Skeletal muscle cell (primary cell): ENCODE data around the gene ARHGAP15.

Source experiments
- DNase-seq: peaks from one replicate; pipeline ENCODE4 v3.0.0-alpha.2; 2010; ENCODE audit warnings: low read depth
- H3K4me3 ChIP-seq: 2 replicates; pipeline ENCODE4 v1.5.1; 2011; ENCODE audit warnings: low read depth, mild to moderate bottlenecking, control low read depth, low read length, moderate library complexity

ARHGAP15 gene

DNA sequence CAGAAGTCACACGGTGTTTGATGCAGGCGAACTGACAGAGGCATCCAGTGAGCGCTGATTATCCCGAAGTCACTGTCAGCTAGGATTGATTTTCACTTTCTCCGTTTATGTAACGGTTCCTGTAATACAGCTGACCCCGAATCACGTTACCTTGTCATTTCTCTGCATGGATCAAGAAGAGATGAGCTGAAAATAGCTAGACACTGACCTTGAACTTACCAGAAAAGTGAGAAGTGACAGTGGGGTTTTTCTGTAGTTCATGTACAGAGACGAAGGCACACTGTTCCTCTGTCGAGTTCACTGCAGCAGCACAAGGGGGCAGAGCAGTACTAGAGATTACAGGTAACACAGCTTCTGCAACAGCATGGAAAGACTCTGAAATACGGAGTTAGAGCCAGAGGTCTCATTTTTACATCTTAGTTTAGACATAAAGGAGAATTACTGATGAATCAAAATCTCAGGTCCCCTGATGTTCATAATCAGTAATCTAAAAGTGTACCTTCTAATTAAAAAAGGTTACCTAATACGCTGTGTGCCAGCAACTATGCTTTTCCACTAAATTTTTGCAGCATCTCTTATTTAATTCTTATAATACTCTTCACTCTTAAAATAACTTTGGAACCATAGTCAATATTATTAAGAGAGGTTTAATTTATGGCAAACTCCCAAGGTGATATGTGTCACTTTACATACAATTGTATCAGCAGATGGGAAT lies 33.1 kb downstream of the ARHGAP15 start:
- no peak overlapping the region for H3K4me3 ChIP-seq
- peak; percentile 33 for DNase-seq

DNA sequence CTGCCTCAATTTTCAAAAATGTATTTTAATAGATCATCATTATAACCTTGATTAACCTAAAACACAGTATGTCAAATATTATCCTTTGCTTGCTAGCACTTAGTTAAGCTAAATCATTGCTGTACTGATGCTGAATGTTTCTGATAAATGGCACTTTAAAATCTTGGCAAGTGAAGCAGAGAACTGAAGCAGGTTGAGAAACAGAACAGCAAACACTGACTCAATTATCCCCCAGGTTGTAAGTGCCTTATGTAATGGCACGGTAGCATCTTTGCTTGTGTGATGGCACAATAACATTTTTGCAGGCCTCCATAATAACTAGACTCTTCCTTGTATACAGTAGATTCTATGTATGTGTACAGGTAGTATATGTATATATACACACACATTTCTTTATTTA lies 33.8 kb downstream of the ARHGAP15 start:
- no peak overlapping the region for H3K4me3 ChIP-seq
- no peak for DNase-seq

DNA sequence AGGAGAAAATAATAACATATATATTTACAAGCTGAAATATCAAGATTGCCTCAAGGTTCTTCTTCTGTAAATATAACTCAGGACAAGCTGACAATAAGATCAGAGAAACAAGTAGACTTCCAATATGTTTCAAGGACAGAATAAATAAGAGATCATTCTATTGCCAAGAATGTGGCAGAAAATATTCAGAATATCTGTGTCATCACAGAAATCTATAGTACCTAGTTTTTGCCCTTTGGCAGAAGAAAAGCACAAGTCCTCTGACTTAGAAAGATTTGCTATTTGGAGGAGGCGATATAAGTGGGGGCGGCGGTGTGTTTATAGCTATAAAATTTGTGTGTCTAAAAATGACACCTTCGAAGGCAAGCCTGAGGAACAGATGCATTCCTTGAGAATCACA lies 34.3 kb downstream of the ARHGAP15 start:
- no peak overlapping the region for H3K4me3 ChIP-seq

DNA sequence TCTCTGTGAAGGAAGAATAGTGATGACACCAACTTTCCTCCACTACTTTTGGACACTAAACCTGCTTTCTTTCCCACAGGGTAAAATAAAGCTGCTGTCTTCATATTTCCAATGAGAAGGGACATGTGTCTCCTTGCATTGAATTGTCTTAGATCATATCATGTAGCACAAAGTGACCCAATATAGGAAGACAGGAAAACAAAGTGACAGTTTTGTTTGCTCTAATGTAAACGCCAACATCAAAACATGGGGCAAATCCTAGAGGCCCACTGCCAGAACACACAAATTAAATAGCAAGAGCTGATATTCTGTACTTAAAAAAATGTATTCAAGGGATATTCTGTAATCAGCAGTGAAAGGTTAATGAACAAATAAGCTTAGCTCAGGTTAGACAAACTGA lies 36.1 kb downstream of the ARHGAP15 start:
- H3K4me3 ChIP-seq: no peak overlapping the region
- no peak for DNase-seq

More for the DNA sequence above, 34.3 kb downstream of the ARHGAP15 start:
- DNase-seq: no peak

DNA sequence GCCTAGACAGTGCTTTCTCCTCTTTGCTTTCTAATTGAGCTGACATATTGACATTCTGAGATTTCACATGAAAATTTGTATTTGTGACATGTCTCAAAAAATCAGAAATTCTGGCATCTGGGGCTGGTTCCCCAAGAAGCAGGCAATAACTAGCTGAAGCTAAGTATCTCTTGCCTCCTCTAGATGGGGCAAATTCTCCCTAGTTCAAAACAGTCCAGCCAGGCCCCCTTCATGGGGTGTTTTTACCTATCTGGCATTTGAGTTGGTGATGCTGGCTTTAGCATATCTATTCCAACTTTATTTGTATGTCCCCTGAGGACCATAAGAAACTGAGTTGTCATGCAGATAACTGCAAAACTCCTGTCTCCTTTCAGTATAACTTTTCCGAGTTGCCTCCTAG lies 39.9 kb downstream of the ARHGAP15 start:
- no peak for DNase-seq
- no peak overlapping the region for H3K4me3 ChIP-seq

DNA sequence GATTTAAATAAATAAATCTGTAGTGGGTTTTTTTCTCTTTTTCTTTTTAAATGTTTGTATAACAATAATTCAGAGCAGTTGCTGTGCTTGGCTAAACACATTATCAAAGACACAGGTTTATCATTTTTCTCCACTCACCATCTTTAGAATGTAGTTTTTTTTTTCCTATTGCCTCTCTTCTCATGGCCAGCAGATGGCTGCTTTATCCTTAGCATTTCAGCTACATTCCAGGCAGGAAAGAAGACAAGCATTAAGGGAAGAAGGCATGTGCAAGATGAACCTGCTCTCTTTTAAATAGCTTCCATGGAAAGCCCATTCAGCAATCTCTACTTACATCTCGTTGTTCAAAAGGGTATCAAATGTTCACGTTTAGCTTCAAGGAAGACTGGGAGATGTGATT lies 42.6 kb downstream of the ARHGAP15 start:
- H3K4me3 ChIP-seq: no peak overlapping the region
- DNase-seq: no peak

DNA sequence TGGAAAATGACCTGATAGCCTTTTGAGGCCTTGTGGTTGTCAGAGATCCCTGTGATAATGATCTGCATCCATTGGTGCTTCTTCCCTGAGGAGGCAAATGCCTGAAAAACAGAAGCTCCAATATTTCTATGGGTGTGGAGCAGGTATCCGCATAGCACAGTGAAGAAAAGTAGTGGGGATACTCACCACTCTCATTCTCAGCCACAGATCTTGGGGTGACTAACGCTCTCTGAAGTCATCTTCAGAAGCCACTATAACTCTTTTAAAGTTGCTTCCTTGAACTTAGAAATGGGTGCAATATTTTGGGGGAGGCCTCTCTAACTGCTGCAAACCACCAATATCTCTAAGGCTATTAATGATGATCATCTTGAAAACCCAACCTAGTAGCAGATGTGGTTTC lies 46.2 kb downstream of the ARHGAP15 start:
- no peak for DNase-seq
- no peak overlapping the region for H3K4me3 ChIP-seq

DNA sequence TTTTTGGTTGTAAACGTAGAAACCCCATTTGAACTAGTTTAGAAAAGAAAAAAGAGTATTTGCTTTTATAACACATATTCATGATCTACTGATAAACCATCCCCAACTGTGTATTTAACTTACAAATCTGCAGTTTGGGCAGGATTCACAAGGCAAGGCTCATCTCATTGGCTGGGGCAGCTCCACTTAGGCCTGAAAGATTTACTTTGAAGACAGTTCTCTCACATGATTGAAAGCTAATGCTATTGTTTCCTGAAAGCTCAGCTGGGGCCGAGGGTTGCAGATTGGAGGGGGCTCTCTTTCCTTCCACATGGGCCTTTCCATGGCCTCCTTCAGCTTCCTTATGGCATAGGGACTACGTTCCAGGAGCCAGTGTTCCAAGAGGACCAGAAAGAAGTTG lies 47.4 kb downstream of the ARHGAP15 start:
- DNase-seq: no peak
- no peak overlapping the region for H3K4me3 ChIP-seq

DNA sequence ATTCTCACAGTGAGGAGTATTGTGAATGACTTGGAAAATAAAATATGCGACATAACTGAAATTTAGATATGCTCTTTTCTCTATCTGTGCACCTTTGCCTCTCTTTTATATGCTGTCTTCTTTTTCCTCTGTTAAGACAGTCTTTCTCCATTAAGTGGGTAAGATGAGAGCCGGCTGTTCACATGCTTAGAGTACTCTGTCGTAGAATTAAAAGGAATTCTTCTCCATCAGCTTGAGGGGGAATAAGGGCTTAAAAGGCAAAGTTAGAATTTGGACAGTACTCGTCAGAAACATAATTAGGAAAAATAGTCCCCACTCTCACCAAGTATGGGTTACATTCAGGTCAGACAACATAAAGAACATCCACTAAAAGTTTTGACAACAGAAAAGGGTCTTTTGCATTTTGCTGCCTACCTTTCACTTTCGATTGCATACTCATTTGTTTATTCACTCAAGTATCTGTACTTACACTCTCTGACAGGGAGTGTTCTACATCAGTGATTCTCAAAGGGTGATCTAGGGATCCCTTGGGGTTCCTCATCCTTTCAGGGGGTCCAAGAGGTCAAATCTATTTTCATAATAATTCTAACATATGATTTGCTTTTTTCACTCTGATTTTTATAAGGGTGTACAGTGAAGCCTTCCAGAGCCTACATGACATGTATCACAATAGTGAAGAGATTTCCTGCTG lies 48.0 kb downstream of the ARHGAP15 start:
- no peak overlapping the region for H3K4me3 ChIP-seq
- DNase-seq: no peak

DNA sequence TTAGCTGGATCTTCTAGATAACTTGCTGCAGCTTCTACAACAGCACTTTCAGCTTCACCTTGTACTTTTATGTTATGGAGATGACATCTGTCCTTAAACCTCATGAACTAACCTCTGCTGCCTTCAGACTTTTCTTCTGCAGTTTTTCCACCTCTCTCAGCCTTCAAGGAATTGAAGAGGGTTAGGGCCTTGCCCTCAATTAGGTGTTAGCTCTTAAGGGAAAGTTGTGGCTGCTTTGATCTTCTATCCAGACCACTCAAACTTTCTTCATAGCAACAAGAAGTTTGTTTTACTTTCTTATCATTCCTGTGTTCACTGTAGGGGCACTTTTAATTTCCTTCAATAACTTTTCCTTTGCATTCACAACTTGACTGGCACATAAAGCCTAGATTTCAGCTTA lies 52.3 kb downstream of the ARHGAP15 start:
- H3K4me3 ChIP-seq: no peak overlapping the region
- no peak for DNase-seq

DNA sequence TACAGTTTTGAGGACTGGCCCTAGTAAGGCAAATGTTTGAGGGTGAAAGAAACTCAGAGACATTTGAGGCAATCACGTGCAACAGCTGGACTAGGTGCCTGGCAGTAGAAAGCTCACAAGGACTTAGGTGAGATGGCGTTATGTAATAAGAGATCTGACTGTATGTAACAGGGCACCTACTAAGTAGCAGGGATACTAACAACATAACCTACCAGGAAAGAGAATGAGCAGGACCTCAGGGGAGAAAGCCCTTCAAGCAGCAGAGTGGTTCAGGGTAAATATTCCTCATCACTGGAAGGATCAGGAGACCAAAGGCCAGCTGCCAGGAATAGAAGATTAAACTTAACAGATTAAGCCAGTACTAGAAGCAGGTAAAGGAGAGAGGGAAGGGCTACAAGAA lies 53.4 kb downstream of the ARHGAP15 start:
- no peak for DNase-seq
- no peak overlapping the region for H3K4me3 ChIP-seq

DNA sequence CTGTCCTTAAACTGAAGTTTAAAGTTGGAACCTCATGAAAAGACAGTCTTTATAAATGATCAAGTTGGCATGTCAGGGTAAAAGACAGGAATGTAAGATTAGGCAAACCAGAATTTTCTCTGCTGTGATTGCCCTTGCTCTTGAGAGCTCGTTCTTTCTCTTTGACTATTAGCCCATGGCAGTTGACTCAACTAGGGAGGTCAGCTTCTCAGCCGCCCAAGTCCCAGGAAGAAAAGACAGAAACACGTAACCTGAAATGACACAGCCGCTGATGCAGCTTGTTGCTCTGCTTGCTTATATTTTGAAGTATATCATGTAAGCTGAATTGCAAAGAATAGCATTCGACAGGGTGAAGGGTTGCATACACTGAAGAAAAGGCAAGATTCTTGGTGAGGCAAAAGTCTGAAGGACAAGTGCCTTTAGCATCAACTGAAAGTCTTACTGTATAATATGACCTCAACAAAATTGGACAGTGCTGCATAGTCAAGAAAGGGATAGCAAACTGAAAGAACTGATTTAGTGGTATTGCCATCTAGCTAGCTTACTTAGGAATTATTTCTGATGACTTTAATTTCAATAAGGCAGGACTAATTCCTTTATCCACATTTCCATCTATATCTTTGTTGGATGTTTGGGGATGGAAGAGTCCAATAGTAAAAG lies 54.7 kb downstream of the ARHGAP15 start:
- H3K4me3 ChIP-seq: no peak overlapping the region
- DNase-seq: no peak

DNA sequence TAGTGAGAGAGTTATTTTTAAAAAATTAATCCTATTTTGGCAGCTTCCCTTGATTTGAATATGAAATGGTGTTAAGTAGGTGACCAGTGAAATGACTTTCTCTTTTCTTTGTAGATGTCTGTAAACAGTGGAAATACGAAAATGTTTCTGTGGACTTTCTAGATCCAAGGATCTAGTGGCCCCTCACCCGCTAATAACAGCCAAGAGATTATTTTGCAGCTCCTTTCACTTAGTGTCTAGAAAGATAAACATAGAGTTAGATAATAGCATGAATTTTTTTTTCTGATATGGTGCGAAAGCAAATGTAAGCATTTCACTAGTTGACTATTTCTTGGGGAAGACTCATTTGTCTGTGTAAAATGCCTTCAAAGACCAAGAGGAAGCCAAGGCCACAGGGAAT lies 57.7 kb downstream of the ARHGAP15 start:
- DNase-seq: no peak
- no peak overlapping the region for H3K4me3 ChIP-seq

DNA sequence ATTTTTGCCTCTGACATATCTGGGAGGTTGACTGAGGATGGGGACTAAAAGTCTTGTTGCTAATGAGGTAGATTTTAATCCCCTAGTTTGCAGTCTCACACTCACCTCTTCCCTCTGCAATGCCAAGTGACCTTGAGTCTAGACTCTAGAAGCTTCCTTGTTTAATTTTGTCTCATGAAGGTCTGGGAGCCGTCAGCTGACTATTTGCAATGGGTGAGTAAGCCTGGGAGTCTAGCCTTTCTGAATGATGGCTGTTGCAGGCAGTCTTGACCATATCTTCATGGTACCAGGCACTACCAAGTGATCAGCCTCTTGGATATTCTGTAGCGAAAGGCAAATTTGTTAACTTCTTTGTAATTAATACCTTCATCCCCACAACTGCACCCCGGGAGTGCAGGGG lies 61.2 kb downstream of the ARHGAP15 start:
- no peak overlapping the region for H3K4me3 ChIP-seq
- DNase-seq: no peak

DNA sequence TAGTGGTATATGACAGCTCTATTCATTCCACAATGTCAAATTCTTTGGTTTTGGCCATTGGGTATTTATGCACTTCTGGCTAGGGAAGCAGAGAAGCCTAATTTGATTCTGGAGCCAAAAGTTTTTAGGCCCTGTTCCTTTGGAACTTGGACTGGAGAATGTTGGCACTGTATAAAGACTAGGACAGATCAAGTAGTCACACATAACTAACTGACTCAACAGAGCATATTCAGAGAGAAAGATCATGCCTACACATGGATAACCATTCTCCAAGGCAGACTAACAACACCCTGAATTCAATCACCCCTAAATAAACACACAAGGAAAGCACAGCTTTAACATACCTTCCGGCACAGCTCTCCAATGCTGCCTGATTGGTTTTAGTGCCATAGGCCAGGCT lies 62.9 kb downstream of the ARHGAP15 start:
- no peak overlapping the region for H3K4me3 ChIP-seq
- DNase-seq: no peak

DNA sequence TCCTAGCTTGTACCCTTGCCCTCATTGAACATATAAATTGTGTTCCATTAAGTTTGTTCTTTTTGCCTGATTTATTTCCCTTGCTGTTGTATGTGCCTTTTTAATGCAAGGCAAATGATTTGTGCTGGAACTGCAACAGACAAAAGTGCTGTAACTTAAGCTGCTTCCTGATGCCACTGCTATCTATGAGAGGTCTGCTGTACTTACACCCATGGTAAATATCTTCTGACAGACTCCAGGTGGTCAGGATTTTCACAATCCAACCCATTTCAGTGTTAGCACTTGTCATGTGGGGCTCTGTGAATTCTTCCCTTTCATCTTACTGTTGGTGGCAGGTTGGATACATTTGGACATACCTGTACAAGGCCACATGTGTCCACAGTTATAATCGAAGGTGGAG lies 63.5 kb downstream of the ARHGAP15 start:
- no peak overlapping the region for H3K4me3 ChIP-seq
- no peak for DNase-seq

DNA sequence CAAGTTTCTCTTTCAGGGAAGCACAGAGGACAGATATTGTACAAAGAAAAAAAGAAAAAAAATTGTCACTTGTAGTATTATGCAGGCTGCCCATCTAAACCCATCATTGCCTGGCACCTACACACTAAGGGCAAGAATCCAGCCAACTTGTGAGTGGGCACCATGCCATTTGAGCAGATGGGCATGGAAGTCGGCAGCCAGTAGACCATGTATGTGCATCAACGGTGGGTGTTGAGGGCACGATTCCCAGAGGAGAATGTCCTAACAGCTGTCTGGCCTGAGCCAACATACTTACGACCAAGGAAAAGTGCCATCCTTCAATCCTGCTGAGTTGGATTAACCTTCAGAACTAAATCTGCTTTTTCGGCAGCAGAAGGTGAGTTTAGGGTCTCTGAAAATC lies 63.9 kb downstream of the ARHGAP15 start:
- DNase-seq: no peak
- no peak overlapping the region for H3K4me3 ChIP-seq

DNA sequence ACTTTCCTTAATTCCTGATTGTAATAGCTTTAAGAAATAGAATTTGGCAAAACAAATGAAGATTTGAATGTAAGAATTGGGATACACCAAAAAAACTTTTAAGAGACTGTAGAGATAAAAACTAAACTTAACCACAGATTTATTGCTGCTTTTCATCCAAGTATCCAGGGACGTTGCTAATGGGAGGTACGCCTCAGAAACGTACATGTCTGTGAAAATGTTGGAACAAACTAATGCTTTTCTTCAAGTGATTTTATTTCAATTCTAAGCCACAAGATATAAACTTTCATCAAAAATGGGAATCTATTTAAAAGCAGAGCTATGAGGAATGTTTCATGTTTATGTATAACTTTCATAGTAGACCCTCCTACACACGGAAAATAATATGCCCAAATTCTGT lies 66.3 kb downstream of the ARHGAP15 start:
- H3K4me3 ChIP-seq: no peak overlapping the region
- DNase-seq: no peak

DNA sequence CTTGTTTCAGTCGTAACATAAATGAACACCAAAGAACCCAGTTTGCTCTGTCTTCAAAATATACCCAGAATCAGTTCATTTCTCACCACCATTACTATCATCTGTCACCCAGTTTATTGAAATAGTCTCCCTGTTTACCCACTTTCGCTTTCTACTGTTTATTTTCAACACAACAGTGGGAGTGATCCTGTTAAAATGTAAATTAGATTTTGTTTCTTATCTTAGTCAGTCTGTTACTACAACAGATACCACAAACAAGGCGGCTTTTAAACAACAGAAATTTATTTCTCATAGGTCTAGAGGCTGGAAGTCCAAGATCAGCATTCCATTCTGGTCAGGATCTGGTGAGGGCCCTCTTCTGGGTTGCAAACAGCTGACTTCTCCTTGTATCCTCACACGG lies 74.8 kb downstream of the ARHGAP15 start:
- H3K4me3 ChIP-seq: no peak overlapping the region
- no peak for DNase-seq

DNA sequence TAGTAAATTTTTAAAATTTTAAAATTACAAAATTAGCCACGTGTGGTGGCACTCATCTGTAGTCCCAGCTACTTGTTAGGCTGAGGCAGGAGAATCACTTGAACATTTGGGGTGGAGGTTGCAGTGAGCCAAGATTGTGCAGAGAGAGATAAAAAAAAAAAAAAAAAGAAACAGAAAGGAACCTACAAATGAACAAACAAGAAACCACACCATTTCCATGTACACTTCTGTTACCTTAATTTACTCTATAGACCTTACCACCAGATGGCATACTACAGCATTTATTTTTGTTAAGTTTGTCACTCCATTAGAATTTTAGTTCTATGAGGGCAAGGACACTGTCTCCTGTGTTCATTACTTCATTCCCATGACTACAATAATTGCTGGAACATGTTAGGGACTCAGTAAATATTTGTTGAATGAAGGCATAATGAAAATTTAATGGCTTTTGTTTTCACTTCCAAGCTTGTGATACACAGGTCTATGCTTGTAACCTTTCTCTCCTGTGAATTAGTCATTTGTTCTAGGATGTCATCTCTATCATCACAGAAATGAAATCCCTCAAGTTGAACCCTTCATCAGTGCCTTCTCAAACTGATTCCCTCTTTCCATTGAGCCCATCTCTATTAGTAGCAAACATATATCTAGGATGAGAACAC lies 76.0 kb downstream of the ARHGAP15 start:
- no peak for DNase-seq
- H3K4me3 ChIP-seq: no peak overlapping the region
